ENCODE measurements around the gene TAS2R43. TPM values are rescaled to one million over a fixed set of nuclear protein-coding genes. Genes with fewer than 3 reads are reported as not detected.
"Not testable (repeated sequence)": the region's sequence is repeated elsewhere in the genome, so short reads cannot be mapped to it uniquely, and the experiment has no call there.

Gene TAS2R43
- total RNA-seq, 4 donors from 2014 or later = 0.32 to 3.2 (median 2.5) TPM; not detected in 1

DNA sequence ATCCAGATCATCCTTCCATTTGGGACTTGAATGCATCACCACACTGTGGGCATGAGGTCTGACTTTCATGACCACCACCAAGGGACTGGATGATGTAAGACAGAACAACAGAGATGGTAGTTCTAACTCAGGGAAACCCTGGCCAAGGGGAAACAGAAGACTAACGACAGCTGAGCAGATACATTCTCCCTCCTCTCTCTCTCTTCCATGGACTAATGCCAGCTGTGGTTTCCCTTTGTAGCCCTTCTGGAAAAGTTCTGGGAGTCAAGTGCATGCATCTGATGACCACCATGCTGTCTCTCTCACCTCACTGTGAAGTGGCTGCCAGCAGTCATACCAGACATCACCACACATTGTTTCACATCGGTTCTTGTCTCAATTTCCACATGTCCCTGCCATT, 38.9 kb upstream of the TAS2R43 start:
- no peaks in the 10 kb centered on the region for H3K27me3 ChIP-seq
- 44 to 71% methylated on average over 1 to 2 of the region's 2 CpGs for WGBS, 2 donors (ENCODE audit: low coverage in 1 of 2)
- TF ChIP-seq EP300 (IDR thresholded peaks at IDR 0.05) (no peak), POLR2A (IDR thresholded peaks at IDR 0.05) (no peak), POLR2AphosphoS5 (IDR thresholded peaks at IDR 0.05) (no peak)
- TF ChIP-seq, protein P1, sequence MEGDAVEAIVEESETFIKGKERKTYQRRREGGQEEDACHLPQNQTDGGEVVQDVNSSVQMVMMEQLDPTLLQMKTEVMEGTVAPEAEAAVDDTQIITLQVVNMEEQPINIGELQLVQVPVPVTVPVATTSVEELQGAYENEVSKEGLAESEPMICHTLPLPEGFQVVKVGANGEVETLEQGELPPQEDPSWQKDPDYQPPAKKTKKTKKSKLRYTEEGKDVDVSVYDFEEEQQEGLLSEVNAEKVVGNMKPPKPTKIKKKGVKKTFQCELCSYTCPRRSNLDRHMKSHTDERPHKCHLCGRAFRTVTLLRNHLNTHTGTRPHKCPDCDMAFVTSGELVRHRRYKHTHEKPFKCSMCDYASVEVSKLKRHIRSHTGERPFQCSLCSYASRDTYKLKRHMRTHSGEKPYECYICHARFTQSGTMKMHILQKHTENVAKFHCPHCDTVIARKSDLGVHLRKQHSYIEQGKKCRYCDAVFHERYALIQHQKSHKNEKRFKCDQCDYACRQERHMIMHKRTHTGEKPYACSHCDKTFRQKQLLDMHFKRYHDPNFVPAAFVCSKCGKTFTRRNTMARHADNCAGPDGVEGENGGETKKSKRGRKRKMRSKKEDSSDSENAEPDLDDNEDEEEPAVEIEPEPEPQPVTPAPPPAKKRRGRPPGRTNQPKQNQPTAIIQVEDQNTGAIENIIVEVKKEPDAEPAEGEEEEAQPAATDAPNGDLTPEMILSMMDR (IDR thresholded peaks at IDR 0.05) = no peak
- no peak overlapping the region for H3K27ac ChIP-seq
- H3K4me1 ChIP-seq = peaks cover 0 to 5% (median 0%) of the 10 kb centered on the region in 3 donors
- H3K4me3 ChIP-seq = no peak overlapping the region
- no peaks in the 10 kb centered on the region for H3K36me3 ChIP-seq
- no peak for ATAC-seq
- no peaks in the 10 kb centered on the region for H3K9me3 ChIP-seq

- no peak overlapping the region for H3K4me3 ChIP-seq
- no peaks in the 10 kb centered on the region for H3K36me3 ChIP-seq
- no peak overlapping the region for H3K27ac ChIP-seq
- ATAC-seq = no peak
- TF ChIP-seq EP300 (IDR thresholded peaks at IDR 0.05) (no peak), POLR2A (IDR thresholded peaks at IDR 0.05) (no peak), POLR2AphosphoS5 (IDR thresholded peaks at IDR 0.05) (no peak)
- TF ChIP-seq, protein P1 (IDR thresholded peaks at IDR 0.05) = no peak
- no peaks in the 10 kb centered on the region for H3K27me3 ChIP-seq
- H3K9me3 ChIP-seq = no peaks in the 10 kb centered on the region
- WGBS, 2 donors (ENCODE audit: low coverage in 1 of 2) = 94 to 100% methylated on average over 2 to 3 of the region's 3 CpGs
- H3K4me1 ChIP-seq = peaks cover 0 to 5% (median 0%) of the 10 kb centered on the region in 3 donors
Observed at GRCh38 chr12:11130382-11130781, 38.3 kb upstream of the TAS2R43 start.

- ATAC-seq, H3K27me3 ChIP-seq, H3K36me3 ChIP-seq, H3K4me3 ChIP-seq, H3K4me1 ChIP-seq, H3K27ac ChIP-seq: not testable (repeated sequence)
- peaks cover 0 to 27% (median 0%) of the 10 kb centered on the region in 3 donors for H3K9me3 ChIP-seq
- whole genome bisulfite sequencing, 2 donors (ENCODE audit: low coverage in 1 of 2) = 83 to 100% methylated on average over 1 of the region's 1 CpG
Observed at GRCh38 chr12:11114130-11114529, 22.0 kb upstream of the TAS2R43 start.

GRCh38 chr12:11111213-11111612, 19.1 kb upstream of the TAS2R43 start:
- peaks cover 0 to 19% (median 0%) of the 10 kb centered on the region in 3 donors for H3K9me3 ChIP-seq
- not testable (repeated sequence) for H3K36me3 ChIP-seq, H3K27ac ChIP-seq, H3K27me3 ChIP-seq, ATAC-seq, H3K4me1 ChIP-seq, H3K4me3 ChIP-seq
- WGBS, 2 donors (ENCODE audit: low coverage in 1 of 2) = 100% methylated on average over 1 of the region's 1 CpG

DNA sequence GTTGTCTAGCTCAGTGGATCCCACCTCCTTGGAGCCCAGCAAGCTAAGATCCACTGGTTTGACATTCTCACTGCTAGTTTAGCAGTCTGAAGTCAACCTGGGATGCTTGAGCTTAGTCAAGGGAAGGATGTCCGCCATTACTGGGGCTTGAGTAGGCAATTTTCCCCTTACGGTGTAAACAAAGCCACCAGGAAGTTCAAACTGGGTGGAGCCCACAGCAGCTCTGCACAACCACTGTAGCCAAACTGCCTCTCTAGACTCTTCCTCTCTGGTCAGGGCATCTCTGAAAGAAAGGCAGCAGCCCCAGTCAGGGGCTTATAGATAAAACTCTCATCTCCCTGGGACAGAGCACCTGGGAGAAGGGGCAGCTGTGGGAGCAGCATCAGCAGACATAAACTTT, 16.7 kb upstream of the TAS2R43 start:
- H3K9me3 ChIP-seq = peaks cover 0 to 19% (median 0%) of the 10 kb centered on the region in 3 donors
- H3K27me3 ChIP-seq = no peaks in the 10 kb centered on the region
- H3K4me3 ChIP-seq = no peak overlapping the region
- H3K36me3 ChIP-seq = peaks cover 0 to 9% of the 10 kb centered on the region in 2 donors
- H3K4me1 ChIP-seq = no peaks in the 10 kb centered on the region
- TF ChIP-seq, protein P1 (IDR thresholded peaks at IDR 0.05) = no peak
- TF ChIP-seq EP300 (IDR thresholded peaks at IDR 0.05) = no peak
- no peak for TF ChIP-seq POLR2AphosphoS5 (IDR thresholded peaks at IDR 0.05)
- no peak for TF ChIP-seq POLR2A (IDR thresholded peaks at IDR 0.05)
- H3K27ac ChIP-seq = no peak overlapping the region
- no peak for ATAC-seq
- 100% methylated on average over 2 of the region's 2 CpGs; no CpG with 5 or more reads in 1 of the 2 donors for WGBS, 2 donors (ENCODE audit: low coverage in 1 of 2)

GRCh38 chr12:11107719-11108118, 15.6 kb upstream of the TAS2R43 start:
- WGBS, 2 donors (ENCODE audit: low coverage in 1 of 2) = 45 to 50% methylated on average over 1 of the region's 1 CpG
- ATAC-seq = no peak
- Histone ChIP-seq H3K27me3 (no peaks in the 10 kb centered on the region), H3K27ac (no peak overlapping the region), H3K9me3 (peaks cover 0 to 19% (median 0%) of the 10 kb centered on the region in 3 donors), H3K4me3 (no peak overlapping the region), H3K4me1 (no peaks in the 10 kb centered on the region), H3K36me3 (peaks cover 0 to 9% of the 10 kb centered on the region in 2 donors)
- TF ChIP-seq, protein P1 (IDR thresholded peaks at IDR 0.05) = no peak
- no peak for TF ChIP-seq EP300 (IDR thresholded peaks at IDR 0.05)
- no peak for TF ChIP-seq POLR2A (IDR thresholded peaks at IDR 0.05)
- no peak for TF ChIP-seq POLR2AphosphoS5 (IDR thresholded peaks at IDR 0.05)

Data from gastroesophageal sphincter (tissue), 4 donors.